HepG2 (cell line): ENCODE data around the gene RTN1. TPM values are rescaled to one million over a fixed set of nuclear protein-coding genes. Genes with fewer than 3 reads are reported as not detected.

Source experiments
- ATAC-seq: fragments of 200-7000 bp; cut with Tn5 transposase; 3 replicates; pipeline ENCODE4 v1.9.1; 2020; ENCODE audit warnings: mild to moderate bottlenecking, moderate library complexity
- BruUV-seq: library from RNA; stranded (reverse); fragments of 400-500 nt; replicated peaks from 2 replicates; lab custom pipeline; 2021; lab: Mats Ljungman, UMichigan
- CTCF ChIA-PET: fragments of 300-600 bp; formaldehyde crosslinking; extraction: SDS; loops from one replicate; lab custom pipeline; 2021; ENCODE audit warnings: low total read pairs, inconsistent platforms, low intra/inter-chr PET ratio; lab: Yijun Ruan, JAX
- POLR2A ChIA-PET: fragments of 350-600 bp; sonication (Branson Sonifier 250); formaldehyde crosslinking; loops from one replicate; lab custom pipeline; 2020; ENCODE audit warnings: antibody characterized with exemption, inconsistent platforms; lab: Yijun Ruan, JAX
- DNase-seq: peaks from one replicate; pipeline ENCODE4 v3.0.0-alpha.2; 2015; ENCODE audit warnings: low spot score
- FAIRE-seq: peaks from 3 replicates; lab custom pipeline; 2011; peaks lifted over from hg19 to GRCh38; lab: Jason Lieb, UNC
- H2AFZ ChIP-seq: one replicate; pipeline ENCODE4 v1.6.1; 2011; ENCODE audit warnings: low read length, inconsistent platforms
- H3K27ac ChIP-seq: fragments of 300-600 bp; 3 replicates; pipeline ENCODE4 v1.8.0; 2011; ENCODE audit warnings: mixed run types, mild to moderate bottlenecking, mixed read lengths, low read length, inconsistent platforms; ENCODE audit not compliant: insufficient read depth; ENCODE audit errors: extremely low read length
- H3K27me3 ChIP-seq, 2 experiments: fragments of 200-600 bp in 1 of 2; 2 replicates in 1 of 2; 3 replicates in 1 of 2; pipeline versions ENCODE4 v1.6.0 to v1.8.0; 2011; ENCODE audit warnings: low read length in 2 of 2, mild to moderate bottlenecking in 2 of 2, moderate library complexity in 2 of 2, inconsistent platforms in 1 of 2; ENCODE audit not compliant: insufficient read depth in 2 of 2, control insufficient read depth in 1 of 2
- H3K36me3 ChIP-seq, 2 experiments: fragments of 200-600 bp in 1 of 2; replicated peaks in 1 of 2; 2 replicates in 1 of 2; 3 replicates in 1 of 2; pipeline versions ENCODE4 v1.5.1 to v1.8.0; 2011; ENCODE audit warnings: low read length in 2 of 2, inconsistent platforms in 1 of 2; ENCODE audit not compliant: insufficient read depth in 2 of 2, control insufficient read depth in 1 of 2
- H3K4me1 ChIP-seq: 2 replicates; pipeline ENCODE4 v1.5.1; 2012; ENCODE audit warnings: low read length, inconsistent platforms; ENCODE audit not compliant: insufficient read depth
- H3K4me2 ChIP-seq: 2 replicates; pipeline ENCODE4 v1.6.0; 2011; ENCODE audit warnings: low read depth, low read length, inconsistent platforms
- H3K4me3 ChIP-seq, 3 experiments: fragments of 200-600 bp in 1 of 3; sonication (generic), shearing (Covaris generic) in 1 of 3; replicated peaks in 1 of 3; 2 replicates each; pipeline ENCODE4 v1.5.1; 2011 to 2016; ENCODE audit warnings: low read length in 3 of 3, inconsistent platforms in 2 of 3, low read depth in 2 of 3, mild to moderate bottlenecking in 2 of 3, control low read depth in 1 of 3, mixed read lengths in 1 of 3; ENCODE audit not compliant: insufficient read depth in 1 of 3
- H3K79me2 ChIP-seq: one replicate; pipeline ENCODE4 v1.6.1; 2011; ENCODE audit warnings: low read length, inconsistent platforms; ENCODE audit not compliant: insufficient read depth
- H3K9ac ChIP-seq: 2 replicates; pipeline ENCODE4 v1.6.0; 2011; ENCODE audit warnings: mild to moderate bottlenecking, low read depth, low read length, inconsistent platforms; ENCODE audit not compliant: insufficient read depth
- H3K9me3 ChIP-seq: 2 replicates; pipeline ENCODE4 v1.5.1; 2012; ENCODE audit warnings: mild to moderate bottlenecking, low read length
- H4K20me1 ChIP-seq: 2 replicates; pipeline ENCODE4 v1.6.0; 2011; ENCODE audit warnings: inconsistent platforms, mild to moderate bottlenecking, low read length, moderate library complexity; ENCODE audit not compliant: insufficient read depth
- ELF3 ChIP-seq: IDR thresholded peaks from 2 replicates; pipeline ENCODE4 v1.6.1; 2016; ENCODE audit warnings: missing genetic modification reagents, missing compliant biosample characterization
- FOXK1 ChIP-seq: sonication (generic); formaldehyde crosslinking; IDR thresholded peaks from 2 replicates; pipeline ENCODE4 v1.4.0; 2020; ENCODE audit warnings: low read depth, missing genetic modification reagents, borderline replicate concordance
- GATAD1 ChIP-seq: IDR thresholded peaks from 2 replicates; pipeline ENCODE4 v1.6.1; 2016; ENCODE audit warnings: missing genetic modification reagents, missing compliant biosample characterization
- GATAD2A ChIP-seq: IDR thresholded peaks from 2 replicates; pipeline ENCODE4 v1.6.1; 2016
- MXD4 ChIP-seq: IDR thresholded peaks from 2 replicates; pipeline ENCODE4 v1.6.1; 2016; ENCODE audit warnings: mild to moderate bottlenecking, missing biosample characterization, missing genetic modification reagents
- PHF8 ChIP-seq: sonication (generic); formaldehyde crosslinking; IDR thresholded peaks from 2 replicates; pipeline ENCODE4 v1.5.0; 2020; ENCODE audit warnings: missing genetic modification reagents
- SP4 ChIP-seq: sonication (generic); formaldehyde crosslinking; IDR thresholded peaks from 2 replicates; pipeline ENCODE4 v1.8.1; 2023; ENCODE audit warnings: mild to moderate bottlenecking, missing genetic modification reagents
- ZNF383 ChIP-seq: sonication (generic); formaldehyde crosslinking; IDR thresholded peaks from 2 replicates; pipeline ENCODE4 v1.4.0; 2020; ENCODE audit warnings: missing genetic modification reagents, mild to moderate bottlenecking, borderline replicate concordance
- ZNF781 ChIP-seq: sonication (generic); formaldehyde crosslinking; IDR thresholded peaks from 2 replicates; pipeline ENCODE4 v1.5.1; 2020; ENCODE audit warnings: borderline replicate concordance, mild to moderate bottlenecking, missing genetic modification reagents; ENCODE audit errors: not compliant biosample characterization
- WGBS: methylation state at CpG from one replicate; pipeline ENCODE4 v1.1.6; 2017; ENCODE audit warnings: low lambda C conversion rate; 5-methylcytosine and 5-hydroxymethylcytosine counted together
- in situ Hi-C: cut with HindIII; loops from 2 replicates; pipeline ENCODE4 v1.10.0; 2017; ENCODE audit warnings: low pct_unique_long_range_greater_than_20kb; ENCODE audit not compliant: extremely low pct_ligation_motif_present
- intact Hi-C: fragments of 100-400 bp; cut with micrococcal nuclease; formaldehyde crosslinking; loops from one replicate; pipeline ENCODE4 v1.10.0; 2022; ENCODE audit not compliant: unreplicated experiment
- polyA plus RNA-seq, 8 experiments: library from polyadenylated mRNA; depleted of rRNA in 3 of 8; stranded (reverse) in 7 of 8; unstranded in 1 of 8; fragments of >200 nt; fragmentation: Illumina TruSeq in 4 of 8; extraction: Trizol in 4 of 8; gene quantifications; 2 replicates each; pipeline versions ENCODE4 v1.2.1 to v1.2.3, GENCODE V29; 2011 to 2016; ENCODE audit warnings: low read depth in 4 of 8, missing spikeins in 1 of 8, mixed read lengths in 1 of 8; ENCODE audit not compliant: insufficient read depth in 1 of 8
- total RNA-seq, 5 experiments: library from RNA; depleted of rRNA; stranded (reverse); fragments of >200 nt; fragmentation: Illumina TruSeq; extraction: Trizol; gene quantifications; 2 replicates each; pipeline ENCODE4 v1.2.3, GENCODE V29; 2016; ENCODE audit warnings: low read depth in 1 of 5
- TF ChIP-seq, protein P1 (sequence below): sonication (generic); formaldehyde crosslinking; IDR thresholded peaks from 2 replicates; pipeline ENCODE4 v1.5.0; 2020; ENCODE audit warnings: missing genetic modification reagents
- TF ChIP-seq, protein P2 (sequence below): sonication (generic); formaldehyde crosslinking; IDR thresholded peaks from 2 replicates; pipeline ENCODE4 v1.4.0; 2020; ENCODE audit warnings: missing genetic modification reagents
- TF ChIP-seq, protein P3 (sequence below): sonication (generic); formaldehyde crosslinking; IDR thresholded peaks from 2 replicates; pipeline ENCODE4 v1.9.0; 2021; ENCODE audit warnings: missing genetic modification reagents, borderline replicate concordance
- TF ChIP-seq, protein P4 (sequence below): IDR thresholded peaks from 2 replicates; pipeline ENCODE4 v1.6.1; 2012; ENCODE audit warnings: low read depth, low read length, improper control_type of control experiment
- TF ChIP-seq, protein P5 (sequence below): sonication (generic); formaldehyde crosslinking; IDR thresholded peaks from 2 replicates; pipeline ENCODE4 v1.5.0; 2020; ENCODE audit warnings: missing genetic modification reagents
- TF ChIP-seq, protein P6 (sequence below): sonication (generic); formaldehyde crosslinking; conservative IDR thresholded peaks from 2 replicates; pipeline ENCODE4 v1.8.0; 2022; ENCODE audit warnings: mild to moderate bottlenecking, moderate library complexity, missing genetic modification reagents

RTN1 gene
- total and polyA plus RNA-seq, 2 of the 13 experiments (the other 11 are each of a cell fraction or from before 2014, with no cell fraction given): 0.04 to 0.18 TPM

DNA sequence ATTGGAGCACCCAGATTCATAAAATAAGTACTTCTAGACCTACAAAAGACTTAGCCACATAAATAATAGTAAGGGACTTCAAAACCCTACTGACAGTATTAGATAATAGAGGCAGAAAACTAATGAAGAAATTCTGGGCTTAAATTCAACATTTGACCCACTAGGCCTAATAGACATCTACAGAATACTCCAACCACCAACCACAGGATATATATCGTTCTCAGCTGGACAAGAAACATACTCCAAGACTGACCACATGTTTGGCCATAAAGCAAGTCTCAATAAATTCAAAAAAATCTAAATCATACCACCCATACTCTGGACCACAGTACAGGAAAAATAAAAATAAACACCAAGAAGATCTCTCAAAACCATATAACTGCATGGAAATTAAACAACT lies 180.2 kb downstream of the RTN1 start:
- CTCF ChIA-PET: no interaction called here
- TF ChIP-seq, protein P1, sequence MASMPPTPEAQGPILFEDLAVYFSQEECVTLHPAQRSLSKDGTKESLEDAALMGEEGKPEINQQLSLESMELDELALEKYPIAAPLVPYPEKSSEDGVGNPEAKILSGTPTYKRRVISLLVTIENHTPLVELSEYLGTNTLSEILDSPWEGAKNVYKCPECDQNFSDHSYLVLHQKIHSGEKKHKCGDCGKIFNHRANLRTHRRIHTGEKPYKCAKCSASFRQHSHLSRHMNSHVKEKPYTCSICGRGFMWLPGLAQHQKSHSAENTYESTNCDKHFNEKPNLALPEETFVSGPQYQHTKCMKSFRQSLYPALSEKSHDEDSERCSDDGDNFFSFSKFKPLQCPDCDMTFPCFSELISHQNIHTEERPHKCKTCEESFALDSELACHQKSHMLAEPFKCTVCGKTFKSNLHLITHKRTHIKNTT (CRISPR knock-in tag): no peak
- TF ChIP-seq SP4 (CRISPR knock-in tag): no peak
- TF ChIP-seq MXD4 (CRISPR knock-in tag): no peak
- no peak for TF ChIP-seq PHF8 (CRISPR knock-in tag)
- TF ChIP-seq, protein P2, sequence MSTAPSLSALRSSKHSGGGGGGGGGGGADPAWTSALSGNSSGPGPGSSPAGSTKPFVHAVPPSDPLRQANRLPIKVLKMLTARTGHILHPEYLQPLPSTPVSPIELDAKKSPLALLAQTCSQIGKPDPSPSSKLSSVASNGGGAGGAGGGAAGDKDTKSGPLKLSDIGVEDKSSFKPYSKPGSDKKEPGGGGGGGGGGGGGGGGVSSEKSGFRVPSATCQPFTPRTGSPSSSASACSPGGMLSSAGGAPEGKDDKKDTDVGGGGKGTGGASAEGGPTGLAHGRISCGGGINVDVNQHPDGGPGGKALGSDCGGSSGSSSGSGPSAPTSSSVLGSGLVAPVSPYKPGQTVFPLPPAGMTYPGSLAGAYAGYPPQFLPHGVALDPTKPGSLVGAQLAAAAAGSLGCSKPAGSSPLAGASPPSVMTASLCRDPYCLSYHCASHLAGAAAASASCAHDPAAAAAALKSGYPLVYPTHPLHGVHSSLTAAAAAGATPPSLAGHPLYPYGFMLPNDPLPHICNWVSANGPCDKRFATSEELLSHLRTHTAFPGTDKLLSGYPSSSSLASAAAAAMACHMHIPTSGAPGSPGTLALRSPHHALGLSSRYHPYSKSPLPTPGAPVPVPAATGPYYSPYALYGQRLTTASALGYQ (CRISPR knock-in tag): no peak
- no peak for TF ChIP-seq GATAD1 (CRISPR knock-in tag)
- TF ChIP-seq, protein P3, sequence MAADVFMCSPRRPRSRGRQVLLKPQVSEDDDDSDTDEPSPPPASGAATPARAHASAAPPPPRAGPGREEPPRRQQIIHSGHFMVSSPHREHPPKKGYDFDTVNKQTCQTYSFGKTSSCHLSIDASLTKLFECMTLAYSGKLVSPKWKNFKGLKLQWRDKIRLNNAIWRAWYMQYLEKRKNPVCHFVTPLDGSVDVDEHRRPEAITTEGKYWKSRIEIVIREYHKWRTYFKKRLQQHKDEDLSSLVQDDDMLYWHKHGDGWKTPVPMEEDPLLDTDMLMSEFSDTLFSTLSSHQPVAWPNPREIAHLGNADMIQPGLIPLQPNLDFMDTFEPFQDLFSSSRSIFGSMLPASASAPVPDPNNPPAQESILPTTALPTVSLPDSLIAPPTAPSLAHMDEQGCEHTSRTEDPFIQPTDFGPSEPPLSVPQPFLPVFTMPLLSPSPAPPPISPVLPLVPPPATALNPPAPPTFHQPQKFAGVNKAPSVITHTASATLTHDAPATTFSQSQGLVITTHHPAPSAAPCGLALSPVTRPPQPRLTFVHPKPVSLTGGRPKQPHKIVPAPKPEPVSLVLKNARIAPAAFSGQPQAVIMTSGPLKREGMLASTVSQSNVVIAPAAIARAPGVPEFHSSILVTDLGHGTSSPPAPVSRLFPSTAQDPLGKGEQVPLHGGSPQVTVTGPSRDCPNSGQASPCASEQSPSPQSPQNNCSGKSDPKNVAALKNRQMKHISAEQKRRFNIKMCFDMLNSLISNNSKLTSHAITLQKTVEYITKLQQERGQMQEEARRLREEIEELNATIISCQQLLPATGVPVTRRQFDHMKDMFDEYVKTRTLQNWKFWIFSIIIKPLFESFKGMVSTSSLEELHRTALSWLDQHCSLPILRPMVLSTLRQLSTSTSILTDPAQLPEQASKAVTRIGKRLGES (CRISPR knock-in tag): no peak
- TF ChIP-seq, protein P4, sequence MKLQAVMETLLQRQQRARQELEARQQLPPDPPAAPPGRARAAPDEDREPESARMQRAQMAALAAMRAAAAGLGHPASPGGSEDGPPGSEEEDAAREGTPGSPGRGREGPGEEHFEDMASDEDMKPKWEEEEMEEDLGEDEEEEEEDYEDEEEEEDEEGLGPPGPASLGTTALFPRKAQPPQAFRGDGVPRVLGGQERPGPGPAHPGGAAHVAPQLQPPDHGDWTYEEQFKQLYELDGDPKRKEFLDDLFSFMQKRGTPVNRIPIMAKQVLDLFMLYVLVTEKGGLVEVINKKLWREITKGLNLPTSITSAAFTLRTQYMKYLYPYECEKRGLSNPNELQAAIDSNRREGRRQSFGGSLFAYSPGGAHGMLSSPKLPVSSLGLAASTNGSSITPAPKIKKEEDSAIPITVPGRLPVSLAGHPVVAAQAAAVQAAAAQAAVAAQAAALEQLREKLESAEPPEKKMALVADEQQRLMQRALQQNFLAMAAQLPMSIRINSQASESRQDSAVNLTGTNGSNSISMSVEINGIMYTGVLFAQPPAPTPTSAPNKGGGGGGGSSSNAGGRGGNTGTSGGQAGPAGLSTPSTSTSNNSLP: no peak
- no peak for TF ChIP-seq ZNF781
- TF ChIP-seq FOXK1: no peak
- no peak for TF ChIP-seq GATAD2A (CRISPR knock-in tag)
- TF ChIP-seq, protein P5, sequence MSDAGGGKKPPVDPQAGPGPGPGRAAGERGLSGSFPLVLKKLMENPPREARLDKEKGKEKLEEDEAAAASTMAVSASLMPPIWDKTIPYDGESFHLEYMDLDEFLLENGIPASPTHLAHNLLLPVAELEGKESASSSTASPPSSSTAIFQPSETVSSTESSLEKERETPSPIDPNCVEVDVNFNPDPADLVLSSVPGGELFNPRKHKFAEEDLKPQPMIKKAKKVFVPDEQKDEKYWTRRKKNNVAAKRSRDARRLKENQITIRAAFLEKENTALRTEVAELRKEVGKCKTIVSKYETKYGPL (CRISPR knock-in tag): no peak
- TF ChIP-seq ELF3: no peak
- no peak for TF ChIP-seq ZNF383 (CRISPR knock-in tag)
- TF ChIP-seq, protein P6, sequence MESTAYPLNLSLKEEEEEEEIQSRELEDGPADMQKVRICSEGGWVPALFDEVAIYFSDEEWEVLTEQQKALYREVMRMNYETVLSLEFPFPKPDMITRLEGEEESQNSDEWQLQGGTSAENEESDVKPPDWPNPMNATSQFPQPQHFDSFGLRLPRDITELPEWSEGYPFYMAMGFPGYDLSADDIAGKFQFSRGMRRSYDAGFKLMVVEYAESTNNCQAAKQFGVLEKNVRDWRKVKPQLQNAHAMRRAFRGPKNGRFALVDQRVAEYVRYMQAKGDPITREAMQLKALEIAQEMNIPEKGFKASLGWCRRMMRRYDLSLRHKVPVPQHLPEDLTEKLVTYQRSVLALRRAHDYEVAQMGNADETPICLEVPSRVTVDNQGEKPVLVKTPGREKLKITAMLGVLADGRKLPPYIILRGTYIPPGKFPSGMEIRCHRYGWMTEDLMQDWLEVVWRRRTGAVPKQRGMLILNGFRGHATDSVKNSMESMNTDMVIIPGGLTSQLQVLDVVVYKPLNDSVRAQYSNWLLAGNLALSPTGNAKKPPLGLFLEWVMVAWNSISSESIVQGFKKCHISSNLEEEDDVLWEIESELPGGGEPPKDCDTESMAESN (CRISPR knock-in tag): no peak

More for the DNA sequence above, 180.2 kb downstream of the RTN1 start:
- Histone ChIP-seq H3K4me2 (no peak overlapping the region), H3K36me3 (no peaks in the 10 kb centered on the region), H3K27me3 (no peaks in the 10 kb centered on the region; a peak in 1 of 5 replicates), H2AFZ (no peak overlapping the region), H4K20me1 (no peaks in the 10 kb centered on the region), H3K79me2 (no peaks in the 10 kb centered on the region), H3K9me3 (no peaks in the 10 kb centered on the region; the same call in 1 of the 2 replicates), H3K4me1 (no peaks in the 10 kb centered on the region), H3K9ac (no peak overlapping the region), H3K4me3 (no peak overlapping the region), H3K27ac (no peak overlapping the region)
- in situ Hi-C loops (no loop called here), intact Hi-C loops (no loop called here)
- WGBS: 8% methylated on average over 1 of the region's 1 CpG
- FAIRE-seq (no peak), DNase-seq (no peak), ATAC-seq (no peak)
- BruUV-seq: no TSS peak
- POLR2A ChIA-PET: no interaction called here
